ENCODE data around the gene C1QTNF1. TPM values are rescaled to one million over a fixed set of nuclear protein-coding genes. Genes with fewer than 3 reads are reported as not detected.

C1QTNF1 gene
- total RNA-seq, 4 donors from 2014 or later = 15.7 to 38.1 (median 23.5) TPM

GRCh38 chr17:79055197-79055596 is 31.2 kb downstream of the C1QTNF1 start:
- Histone ChIP-seq H3K4me1 (no peaks in the 10 kb centered on the region), H3K9me3 (no peaks in the 10 kb centered on the region), H3K36me3 (no peaks in the 10 kb centered on the region), H3K27me3 (no peaks in the 10 kb centered on the region), H3K4me3 (no peak overlapping the region), H3K27ac (no peak overlapping the region)
- no peak for DNase-seq (ENCODE audit: low spot score in 2 of 2)
- 74% methylated on average over 5 of the region's 5 CpGs for WGBS
- TF ChIP-seq POLR2A (IDR thresholded peaks at IDR 0.05) (no peak), CTCF (IDR thresholded peaks at IDR 0.05) (no peak), EP300 (IDR thresholded peaks at IDR 0.05) (no peak), POLR2AphosphoS5 (IDR thresholded peaks at IDR 0.05) (no peak)

- H3K27me3 ChIP-seq = no peaks in the 10 kb centered on the region
- H3K27ac ChIP-seq = no peak overlapping the region
- no peak for DNase-seq (ENCODE audit: low spot score in 2 of 2)
- no peaks in the 10 kb centered on the region for H3K4me1 ChIP-seq
- H3K36me3 ChIP-seq = no peaks in the 10 kb centered on the region
- WGBS = 85% methylated on average over 10 of the region's 10 CpGs
- H3K9me3 ChIP-seq = no peaks in the 10 kb centered on the region
- TF ChIP-seq CTCF (IDR thresholded peaks at IDR 0.05) (no peak), EP300 (IDR thresholded peaks at IDR 0.05) (no peak)
- H3K4me3 ChIP-seq = no peak overlapping the region
These were observed 33.9 kb downstream of the C1QTNF1 start for GRCh38 chr17:79057737-79058385.

- Histone ChIP-seq H3K27me3 (no peaks in the 10 kb centered on the region), H3K36me3 (no peaks in the 10 kb centered on the region), H3K4me3 (no peak overlapping the region), H3K4me1 (no peaks in the 10 kb centered on the region), H3K9me3 (no peaks in the 10 kb centered on the region), H3K27ac (no peak overlapping the region)
- DNase-seq (ENCODE audit: low spot score in 2 of 2) = no peak
- WGBS = 90% methylated on average over 7 of the region's 7 CpGs
- no peak for TF ChIP-seq CTCF (IDR thresholded peaks at IDR 0.05)
These were observed 38.7 kb downstream of the C1QTNF1 start for GRCh38 chr17:79062691-79063090.

GRCh38 chr17:79064026-79064425 is 40.1 kb downstream of the C1QTNF1 start:
- no peaks in the 10 kb centered on the region for H3K4me1 ChIP-seq
- no peaks in the 10 kb centered on the region for H3K36me3 ChIP-seq
- no peaks in the 10 kb centered on the region for H3K27me3 ChIP-seq
- WGBS = 84% methylated on average over 4 of the region's 4 CpGs
- H3K27ac ChIP-seq = no peak overlapping the region
- H3K4me3 ChIP-seq = no peak overlapping the region
- TF ChIP-seq EP300 (IDR thresholded peaks at IDR 0.05) = no peak
- no peak for TF ChIP-seq CTCF (IDR thresholded peaks at IDR 0.05)
- no peak for TF ChIP-seq POLR2A (IDR thresholded peaks at IDR 0.05)
- no peak for TF ChIP-seq POLR2AphosphoS5 (IDR thresholded peaks at IDR 0.05)
- no peak for DNase-seq (ENCODE audit: low spot score in 2 of 2)
- H3K9me3 ChIP-seq = no peaks in the 10 kb centered on the region

- Histone ChIP-seq H3K27ac (no peak overlapping the region), H3K36me3 (no peaks in the 10 kb centered on the region), H3K4me1 (no peaks in the 10 kb centered on the region), H3K4me3 (no peak overlapping the region), H3K9me3 (no peaks in the 10 kb centered on the region), H3K27me3 (no peaks in the 10 kb centered on the region)
- 48% methylated on average over 10 of the region's 10 CpGs for WGBS
- TF ChIP-seq CTCF (IDR thresholded peaks at IDR 0.05) (peak; percentile 37 to 41), EP300 (IDR thresholded peaks at IDR 0.05) (no peak)
- DNase-seq (ENCODE audit: low spot score in 2 of 2) = peak in 1 of 2 donors; percentile 54
These were observed 41.2 kb downstream of the C1QTNF1 start for GRCh38 chr17:79065105-79065670.

Data from suprapubic skin (tissue), 4 donors.